GM12875 (cell line): ENCODE data around the gene UNC45A.

Experiments
- H3K4me3 ChIP-seq: one replicate; pipeline ENCODE4 v1.5.1; 2011; ENCODE audit warnings: low read depth, low read length, control low read depth
- TF ChIP-seq, protein P1 (sequence below): IDR thresholded peaks from 2 replicates; pipeline ENCODE4 v1.5.1; 2011; ENCODE audit warnings: low read depth, mild to moderate bottlenecking, control low read depth, inconsistent platforms, low read length, moderate library complexity, borderline replicate concordance; ENCODE audit not compliant: insufficient read depth

UNC45A gene

DNA sequence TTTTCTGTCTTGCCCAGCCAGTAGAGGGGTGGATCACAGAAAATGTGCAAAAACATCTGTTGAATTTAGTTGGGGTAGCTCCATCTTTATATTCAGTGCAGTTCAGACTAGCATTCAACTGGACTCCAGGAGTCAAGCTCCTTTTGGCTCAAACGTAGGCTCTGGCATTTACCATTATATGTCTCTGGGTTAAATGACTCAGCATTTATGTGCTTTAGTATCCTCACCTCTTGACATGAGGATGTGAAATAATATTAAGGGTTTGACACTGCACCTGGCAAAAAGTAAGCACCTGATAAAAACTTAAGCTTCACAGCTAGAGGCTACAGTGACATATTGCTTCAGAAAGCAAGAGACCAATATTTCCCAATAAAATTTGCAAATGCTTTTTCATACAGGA is 44.5 kb downstream of the UNC45A start:
- H3K4me3 ChIP-seq: no peak overlapping the region
- TF ChIP-seq, protein P1, sequence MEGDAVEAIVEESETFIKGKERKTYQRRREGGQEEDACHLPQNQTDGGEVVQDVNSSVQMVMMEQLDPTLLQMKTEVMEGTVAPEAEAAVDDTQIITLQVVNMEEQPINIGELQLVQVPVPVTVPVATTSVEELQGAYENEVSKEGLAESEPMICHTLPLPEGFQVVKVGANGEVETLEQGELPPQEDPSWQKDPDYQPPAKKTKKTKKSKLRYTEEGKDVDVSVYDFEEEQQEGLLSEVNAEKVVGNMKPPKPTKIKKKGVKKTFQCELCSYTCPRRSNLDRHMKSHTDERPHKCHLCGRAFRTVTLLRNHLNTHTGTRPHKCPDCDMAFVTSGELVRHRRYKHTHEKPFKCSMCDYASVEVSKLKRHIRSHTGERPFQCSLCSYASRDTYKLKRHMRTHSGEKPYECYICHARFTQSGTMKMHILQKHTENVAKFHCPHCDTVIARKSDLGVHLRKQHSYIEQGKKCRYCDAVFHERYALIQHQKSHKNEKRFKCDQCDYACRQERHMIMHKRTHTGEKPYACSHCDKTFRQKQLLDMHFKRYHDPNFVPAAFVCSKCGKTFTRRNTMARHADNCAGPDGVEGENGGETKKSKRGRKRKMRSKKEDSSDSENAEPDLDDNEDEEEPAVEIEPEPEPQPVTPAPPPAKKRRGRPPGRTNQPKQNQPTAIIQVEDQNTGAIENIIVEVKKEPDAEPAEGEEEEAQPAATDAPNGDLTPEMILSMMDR: no peak

DNA sequence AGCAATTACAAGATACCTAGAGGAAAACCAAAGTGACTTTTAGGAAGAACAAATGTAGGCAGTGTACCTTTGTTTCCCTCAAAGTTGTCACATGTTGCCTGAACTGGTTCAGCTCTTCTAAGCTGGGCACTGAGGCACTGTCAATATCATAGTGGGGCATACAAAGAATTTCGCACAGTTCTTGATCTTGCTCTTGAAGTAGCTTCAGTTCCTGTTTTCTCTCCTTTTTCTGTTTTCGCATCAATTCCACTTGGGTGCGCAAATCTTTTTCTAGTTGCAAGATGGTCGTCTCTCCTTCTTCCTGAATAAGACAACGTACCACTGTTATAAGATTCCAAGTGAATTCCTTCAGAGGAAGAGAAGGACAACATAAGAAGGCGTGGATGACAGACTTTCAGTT is 46.6 kb downstream of the UNC45A start:
- TF ChIP-seq, protein P1: no peak
- no peak overlapping the region for H3K4me3 ChIP-seq

DNA sequence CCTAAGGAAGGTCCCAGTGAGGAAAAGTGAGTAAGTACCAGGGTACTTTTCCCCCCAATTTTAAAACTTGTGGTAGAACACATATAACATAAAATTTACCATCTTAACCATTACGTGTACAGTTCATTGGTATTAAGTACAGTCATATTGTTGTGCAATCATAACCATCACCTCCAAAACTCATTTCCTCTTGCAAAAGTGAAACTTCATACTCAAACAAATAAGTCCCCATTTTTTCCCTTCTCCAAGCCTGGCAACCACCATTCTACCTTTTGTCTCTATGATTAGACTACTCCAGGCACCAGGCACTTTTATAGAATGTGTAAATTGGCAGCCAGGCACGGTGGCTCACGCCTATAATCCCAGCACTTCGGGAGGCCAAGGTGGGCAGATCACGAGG is 47.0 kb downstream of the UNC45A start:
- no peak overlapping the region for H3K4me3 ChIP-seq
- TF ChIP-seq, protein P1: no peak

DNA sequence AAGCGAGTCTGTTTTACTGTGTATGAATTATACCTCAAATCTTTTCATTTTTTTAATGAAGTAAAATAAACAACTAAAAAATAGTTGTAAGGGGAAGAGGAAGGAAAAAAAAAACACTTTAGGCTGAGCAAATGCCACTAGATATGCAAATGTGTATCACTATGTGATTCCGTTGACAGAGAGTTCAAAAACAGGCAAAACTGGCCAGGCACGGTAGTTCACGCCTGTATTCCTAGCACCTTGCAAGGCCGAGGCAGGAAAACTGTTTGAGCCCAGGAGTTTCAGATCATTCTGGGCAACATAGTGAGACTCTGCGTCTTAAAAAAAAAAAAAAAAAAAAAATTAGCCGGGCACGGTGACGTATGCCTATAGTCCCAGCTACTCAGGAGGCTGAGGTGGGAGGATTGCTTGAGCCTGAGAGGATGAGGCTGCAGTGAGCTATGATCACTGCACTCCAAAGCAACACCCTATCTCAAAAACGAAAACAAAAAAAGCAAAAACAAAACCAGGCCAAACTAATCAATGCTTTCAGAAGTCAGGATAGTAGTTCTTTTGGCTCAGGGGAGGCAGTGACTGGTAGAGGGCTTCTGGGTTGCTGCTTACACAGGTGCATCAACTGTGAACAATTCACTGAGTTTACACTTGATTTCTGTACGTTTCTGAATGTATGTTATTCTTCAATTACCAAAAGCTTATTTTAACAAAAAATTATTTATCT is 51.9 kb downstream of the UNC45A start:
- TF ChIP-seq, protein P1: no peak
- H3K4me3 ChIP-seq: peak overlapping the region; percentile 10

DNA sequence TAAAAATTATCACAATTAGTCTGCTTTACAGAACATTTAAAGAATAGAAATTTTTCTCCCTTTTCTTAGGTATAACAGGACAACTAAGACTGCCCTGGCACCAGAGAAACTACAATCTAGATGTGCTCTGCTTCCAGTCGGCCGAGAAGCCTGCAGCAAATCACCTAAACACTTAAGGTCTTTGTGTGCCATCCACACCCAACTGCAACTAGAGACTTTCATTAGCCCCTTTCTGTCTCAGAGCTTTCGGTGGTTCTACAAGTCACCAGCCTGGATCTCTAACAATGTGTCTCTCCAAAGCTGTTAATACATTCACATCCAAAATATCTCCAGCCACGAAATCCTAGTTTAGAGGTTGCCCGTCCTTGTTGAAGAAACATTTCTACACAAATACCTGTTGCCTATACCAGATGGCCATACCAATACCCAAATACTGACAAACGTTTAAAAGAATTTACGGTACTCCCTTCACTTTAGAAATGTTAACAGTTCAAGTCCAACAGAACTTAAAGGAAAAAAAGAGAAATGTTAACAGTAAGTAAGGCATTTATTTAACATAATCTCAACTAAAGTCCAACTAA is 52.6 kb downstream of the UNC45A start:
- peak overlapping the region; percentile 24 for H3K4me3 ChIP-seq
- TF ChIP-seq, protein P1: no peak

DNA sequence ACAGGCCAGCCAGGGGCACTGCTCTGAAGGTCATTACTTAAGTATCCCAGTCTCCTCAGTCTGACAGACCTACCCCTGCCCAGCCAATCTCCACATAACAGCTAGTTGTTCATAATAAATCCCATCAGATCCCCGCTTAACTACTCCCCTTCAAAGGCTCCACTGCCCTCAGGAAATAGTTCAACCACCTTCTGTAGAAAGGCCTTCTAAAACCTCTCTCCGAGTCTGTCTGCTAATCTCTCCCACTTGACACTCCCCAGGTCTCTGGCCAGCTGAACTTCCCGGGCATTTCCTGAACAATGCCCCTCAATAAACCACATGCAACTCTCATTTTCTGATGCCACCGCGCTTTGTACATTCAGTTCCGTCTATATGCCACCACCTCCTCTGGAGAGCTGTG is 53.2 kb downstream of the UNC45A start:
- H3K4me3 ChIP-seq: no peak overlapping the region

More for the DNA sequence above, 53.2 kb downstream of the UNC45A start:
- TF ChIP-seq, protein P1: no peak
